Stimulated activated CD4-positive, alpha-beta T cell treated with anti-CD3 and anti-CD28 coated beads, TNF-alpha, amount 100 ng/mL, for 48 hours (primary cell): ENCODE measurements around the gene CCDC33.

Source experiments
- DNase-seq, 3 donors: peaks; one replicate each; pipeline ENCODE4 v3.0.0-alpha.2; 2020; ENCODE audit warnings: low read depth in 3 of 3

CCDC33 gene

DNA sequence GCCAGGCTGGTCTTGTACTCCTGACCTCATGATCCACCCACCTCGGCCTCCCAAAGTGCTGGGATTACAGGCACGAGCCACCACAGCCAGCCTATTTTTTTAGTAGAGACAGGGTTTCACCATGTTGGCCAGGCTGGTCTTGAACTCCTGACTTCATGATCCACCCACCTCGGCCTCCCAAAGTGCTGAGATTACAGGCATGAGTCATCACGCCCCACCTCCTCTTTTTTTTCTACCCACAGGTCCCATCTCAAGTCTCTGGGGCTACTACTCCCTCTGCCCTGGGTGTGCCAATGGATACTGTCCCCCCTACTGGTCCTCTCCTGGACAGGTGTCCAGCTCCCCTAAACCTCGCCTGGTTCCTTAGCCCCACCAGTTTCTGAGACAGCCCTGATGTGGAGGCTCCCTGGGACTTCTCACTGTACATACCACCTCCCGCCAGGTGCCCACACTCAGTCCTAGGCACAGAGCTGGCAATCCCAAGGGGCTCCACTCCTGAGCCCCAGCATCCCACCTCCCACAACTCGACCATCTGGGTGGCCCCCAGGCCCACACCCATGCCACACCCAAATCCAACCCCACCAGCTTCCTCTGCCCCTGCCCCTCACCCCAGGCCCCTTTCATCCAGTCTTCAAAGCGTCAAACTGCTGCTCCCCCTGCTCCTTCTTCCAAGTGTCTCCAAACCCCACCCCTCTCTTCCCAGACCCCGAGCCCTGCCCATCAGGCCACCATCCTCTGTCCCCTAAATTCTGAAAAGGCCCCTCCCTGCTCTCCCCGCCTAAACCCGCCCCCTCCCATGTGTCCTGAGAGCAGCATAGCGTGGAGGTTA, 144.4 kb downstream of the CCDC33 start:
- DNase-seq: no peak

DNA sequence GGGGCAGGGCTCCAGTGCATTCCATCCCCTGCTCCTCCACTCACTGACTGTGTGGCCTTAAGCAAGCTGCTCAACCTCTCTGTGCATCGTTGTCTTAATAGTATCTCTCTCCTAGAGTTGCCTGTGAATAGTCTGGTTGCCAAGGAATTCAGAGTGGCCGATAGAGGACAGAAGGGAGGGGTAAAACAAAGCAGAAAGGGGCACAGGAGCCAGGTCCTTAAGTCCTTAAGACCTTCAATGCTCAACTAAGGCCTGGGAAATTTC, 145.0 kb downstream of the CCDC33 start:
- DNase-seq: no peak

DNA sequence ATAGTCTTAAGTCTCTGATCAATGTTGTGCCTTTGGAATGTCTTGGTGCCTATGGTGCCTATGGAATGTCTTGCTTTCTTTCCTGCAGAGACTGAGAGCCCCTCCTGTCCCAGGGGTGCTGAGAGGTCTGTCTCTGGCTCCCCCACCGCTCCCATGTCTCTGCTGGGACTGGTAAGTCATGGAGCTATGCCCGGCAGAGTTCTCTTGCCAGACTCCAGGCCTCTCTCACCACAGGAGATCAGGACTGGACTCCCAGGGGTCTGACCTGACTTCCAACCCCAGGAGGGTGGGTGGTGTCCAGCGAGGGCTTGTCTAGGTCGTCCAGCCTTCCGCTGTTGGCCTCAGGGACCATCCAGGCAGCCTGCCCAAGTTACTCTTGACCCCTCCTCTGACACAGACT, 145.4 kb downstream of the CCDC33 start:
- no peak for DNase-seq

DNA sequence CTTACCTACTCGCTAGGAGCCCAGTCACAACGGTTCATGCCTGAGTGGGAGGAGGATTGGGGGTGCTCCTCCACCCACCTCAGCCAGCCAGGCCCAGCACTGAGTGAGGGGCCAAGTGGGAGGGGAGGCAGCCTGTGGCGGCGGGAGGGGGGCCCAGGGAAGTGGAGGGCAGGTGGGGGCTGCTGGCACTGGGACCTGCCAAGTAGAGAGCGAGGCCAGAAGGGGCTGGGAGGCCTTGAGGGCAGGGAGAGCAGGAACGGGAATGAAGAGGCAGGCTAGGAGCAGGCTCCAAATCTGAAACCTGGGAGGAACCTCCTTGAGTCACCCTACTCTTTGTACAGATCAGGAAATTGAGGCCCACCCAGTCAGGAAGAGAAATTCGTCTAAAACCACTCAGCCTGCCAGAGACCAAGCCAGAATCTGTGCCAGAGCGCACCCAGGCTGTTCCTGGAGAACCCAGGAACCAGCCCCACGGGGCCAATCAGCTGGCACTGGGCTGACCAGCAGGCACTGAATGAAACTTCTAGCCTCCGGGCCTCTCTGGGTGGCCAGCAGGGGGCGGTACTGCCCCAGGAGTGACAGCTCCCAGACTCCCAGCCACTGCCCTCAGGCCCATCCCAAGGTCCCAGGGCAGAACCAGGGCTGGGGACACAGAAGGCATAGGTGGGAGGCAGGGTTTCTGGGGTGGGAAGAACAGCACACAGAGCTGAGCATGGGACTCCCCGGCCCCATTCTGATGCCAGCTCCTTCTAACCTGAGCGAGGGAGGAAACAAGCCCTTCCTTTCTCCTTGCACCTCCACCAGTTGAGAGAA, 146.1 kb downstream of the CCDC33 start:
- peak in 1 of 3 donors; percentile 75 for DNase-seq

DNA sequence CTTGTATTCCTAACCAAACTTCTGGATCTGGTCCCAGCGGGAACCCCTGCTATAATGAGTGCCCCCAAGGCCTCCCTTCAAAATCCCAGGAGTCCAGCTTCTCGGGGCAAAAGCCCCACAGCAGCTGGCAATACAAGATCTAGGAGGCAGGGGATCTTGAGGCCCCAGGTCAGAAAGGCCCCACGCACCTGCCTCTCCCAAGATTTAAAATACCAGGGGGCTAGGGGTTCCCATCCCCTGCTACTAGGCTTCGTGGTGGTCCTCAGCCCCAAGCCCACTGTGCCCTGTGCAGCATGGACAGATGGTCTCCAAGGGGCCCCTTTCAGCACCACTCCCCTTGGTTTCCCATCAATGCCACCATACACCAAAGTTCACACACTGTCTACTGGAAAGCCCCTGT, 147.2 kb downstream of the CCDC33 start:
- DNase-seq: no peak

DNA sequence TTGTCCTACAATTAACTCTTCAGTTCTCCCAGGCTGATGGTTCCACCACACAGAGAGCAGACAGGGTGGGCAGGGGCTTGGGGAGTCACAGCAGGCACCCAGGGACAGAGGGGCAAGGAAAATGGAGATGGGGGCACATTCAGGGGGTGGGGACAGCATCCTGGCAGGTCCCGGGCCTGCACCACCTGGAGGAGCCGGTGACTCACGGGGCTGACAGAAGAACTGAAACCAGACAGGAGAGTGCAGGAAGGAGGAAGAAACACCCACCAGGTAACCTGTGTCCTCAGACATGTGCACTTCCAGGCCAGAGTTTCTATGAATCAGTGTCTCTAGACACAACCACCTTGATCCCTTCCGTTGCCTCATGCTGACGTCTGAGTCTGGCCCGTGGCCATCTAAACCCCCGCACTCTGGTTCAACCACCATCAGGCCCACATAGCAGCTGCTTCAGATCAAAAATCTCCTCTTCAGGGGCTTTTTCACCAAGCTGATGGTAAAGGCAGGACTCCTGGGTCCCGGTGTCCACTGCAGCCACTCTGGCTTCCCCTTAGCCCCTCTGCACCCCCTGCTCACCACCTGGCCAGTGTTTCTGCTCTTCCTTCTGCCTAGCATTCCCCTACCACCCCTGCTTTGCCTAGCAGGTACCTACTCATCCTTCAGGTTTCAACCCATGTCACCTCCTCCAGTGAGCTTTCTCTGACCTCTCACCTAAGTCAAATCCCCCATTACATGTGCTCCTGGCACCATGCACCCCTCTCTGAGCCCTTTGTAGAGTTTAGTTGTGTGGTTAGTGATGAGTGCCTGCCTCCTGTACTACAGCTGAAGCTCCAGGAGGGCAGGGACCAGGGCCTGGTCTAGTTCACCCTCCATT, 147.8 kb downstream of the CCDC33 start:
- peak in 1 of 3 donors; percentile 72 for DNase-seq

DNA sequence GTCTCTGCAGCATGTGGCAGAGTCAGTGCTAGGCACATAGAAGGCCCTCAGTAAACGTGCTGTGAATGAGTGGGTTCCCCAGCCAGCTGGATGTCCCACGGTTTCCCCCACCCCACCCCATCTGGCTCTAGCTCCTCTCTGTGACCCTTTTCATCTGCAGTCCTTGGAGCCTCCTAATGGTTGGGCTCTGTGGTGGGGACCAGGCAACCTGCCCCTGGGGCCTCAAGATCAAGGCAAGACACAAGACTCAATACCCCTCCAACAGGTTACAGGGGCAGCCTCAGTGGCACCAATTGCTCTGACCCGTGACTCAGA, 148.4 kb downstream of the CCDC33 start:
- DNase-seq: no peak

DNA sequence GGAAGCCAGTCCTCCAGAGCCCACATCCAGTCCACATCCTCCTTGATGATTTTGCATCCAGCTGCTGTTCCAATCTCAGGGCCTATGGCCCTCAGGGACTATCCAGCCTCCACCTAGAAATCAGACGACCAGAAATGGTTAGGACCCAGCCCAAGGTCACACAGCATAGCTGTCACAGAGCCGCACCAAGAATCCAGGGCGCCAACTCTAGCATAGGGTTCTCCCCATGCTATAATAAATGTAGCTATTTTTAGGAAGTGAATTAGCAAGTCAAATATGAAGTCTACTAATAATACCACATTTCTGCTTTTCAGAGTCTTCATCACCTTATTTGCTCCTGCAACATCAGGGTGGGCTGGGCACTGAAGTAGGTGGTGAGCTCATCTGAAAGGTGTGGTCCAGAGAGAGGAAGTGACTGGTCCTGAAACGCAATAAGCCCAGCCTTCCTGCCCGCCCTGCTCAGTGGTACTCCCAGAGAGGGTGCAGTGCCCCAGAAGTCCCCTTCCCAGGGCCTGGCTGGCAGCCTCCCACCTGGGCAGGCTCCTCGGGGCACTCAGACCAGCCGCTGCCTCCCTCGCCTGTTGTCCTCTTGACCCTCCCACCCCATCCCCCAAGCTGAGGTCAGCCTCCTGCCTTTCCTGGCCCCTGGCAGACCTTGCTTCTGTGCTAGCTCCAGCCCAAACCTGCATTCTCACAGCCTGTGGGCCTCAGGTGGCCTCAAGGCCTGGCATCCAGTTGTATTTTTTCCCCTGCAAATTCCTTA, 148.9 kb downstream of the CCDC33 start:
- no peak for DNase-seq

DNA sequence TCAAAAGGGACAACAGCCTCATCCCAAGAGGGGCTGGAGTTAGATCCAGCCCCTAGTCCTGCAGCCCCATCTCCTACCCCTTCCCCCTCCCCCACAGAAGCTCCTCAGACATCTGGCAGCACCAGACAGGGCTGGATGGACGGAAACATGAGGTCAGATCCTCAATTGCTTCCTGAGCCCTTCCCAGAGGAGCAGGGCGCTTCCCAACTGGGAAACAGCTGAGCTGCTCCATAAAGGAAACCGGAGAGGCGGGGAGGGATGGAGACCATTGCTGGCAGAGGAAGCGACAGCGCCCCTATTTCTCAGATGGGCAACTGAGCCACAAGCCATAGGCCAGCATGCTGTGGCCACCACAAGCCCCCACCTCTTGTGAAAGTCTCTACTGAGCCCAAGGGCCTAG, 149.6 kb downstream of the CCDC33 start:
- DNase-seq: no peak
